OCI-LY7 (cell line): Measurements from ENCODE around the gene CD9. TPM values are rescaled to one million over a fixed set of nuclear protein-coding genes. Genes with fewer than 3 reads are reported as not detected.

Experiments used
- BruUV-seq: library from RNA; stranded (reverse); fragments of 400-500 nt; replicated peaks from 2 replicates; lab custom pipeline; 2021; lab: Mats Ljungman, UMichigan
- CTCF ChIA-PET: fragments of 300-600 bp; sonication (Branson Sonifier 250); formaldehyde crosslinking; loops from one replicate; lab custom pipeline; 2022; ENCODE audit warnings: antibody characterized with exemption; ENCODE audit not compliant: unreplicated experiment; lab: Charles Lee
- POLR2A ChIA-PET: fragments of 300-600 bp; sonication (Branson Sonifier 250); formaldehyde crosslinking; loops from one replicate; lab custom pipeline; 2022; ENCODE audit warnings: antibody characterized with exemption; lab: Charles Lee
- DNase-seq: peaks from one replicate; pipeline ENCODE4 v3.0.0-alpha.2; 2015; ENCODE audit warnings: low spot score
- H2AFZ ChIP-seq: fragments of 200-600 bp; sonication (generic), shearing (Covaris generic); 2 replicates; pipeline ENCODE4 v1.6.1; 2014; ENCODE audit warnings: mild to moderate bottlenecking, antibody characterized with exemption, low read length, moderate library complexity
- H3K27ac ChIP-seq: fragments of 200-600 bp; sonication (generic); 2 replicates; pipeline ENCODE4 v1.5.1; 2014; ENCODE audit warnings: mixed run types, low read depth, mild to moderate bottlenecking, moderate library complexity, low read length, inconsistent platforms; ENCODE audit not compliant: poor library complexity, severe bottlenecking
- H3K36me3 ChIP-seq: fragments of 200-600 bp; sonication (generic); 2 replicates; pipeline ENCODE4 v1.6.1; 2014; ENCODE audit warnings: mild to moderate bottlenecking, antibody characterized with exemption, low read length, moderate library complexity, mixed read lengths; ENCODE audit not compliant: insufficient read depth
- H3K4me1 ChIP-seq: fragments of 200-600 bp; sonication (generic); 2 replicates; pipeline ENCODE4 v1.5.1; 2014; ENCODE audit warnings: mild to moderate bottlenecking, low read length; ENCODE audit not compliant: insufficient read depth, poor library complexity, severe bottlenecking
- H3K4me2 ChIP-seq: fragments of 200-600 bp; sonication (generic); 2 replicates; pipeline ENCODE4 v1.6.1; 2014; ENCODE audit warnings: mild to moderate bottlenecking, low read length
- H3K4me3 ChIP-seq: fragments of 200-600 bp; sonication (generic); 2 replicates; pipeline ENCODE4 v1.5.1; 2014; ENCODE audit warnings: mild to moderate bottlenecking, low read depth, low read length; ENCODE audit not compliant: poor library complexity, severe bottlenecking
- H3K79me2 ChIP-seq: fragments of 200-600 bp; sonication (generic); 2 replicates; pipeline ENCODE4 v1.6.1; 2016; ENCODE audit warnings: low read depth, mild to moderate bottlenecking, low read length, moderate library complexity, mixed read lengths; ENCODE audit not compliant: insufficient read depth
- H3K9me2 ChIP-seq: fragments of 200-600 bp; sonication (generic); 2 replicates; pipeline ENCODE4 v1.6.1; 2016; ENCODE audit warnings: mild to moderate bottlenecking, low read length, mixed read lengths; ENCODE audit not compliant: insufficient read depth
- H3K9me3 ChIP-seq: fragments of 200-600 bp; sonication (generic); 2 replicates; pipeline ENCODE4 v1.6.1; 2014; ENCODE audit warnings: mild to moderate bottlenecking, mixed run types, low read length, mixed read lengths
- H4K20me1 ChIP-seq: fragments of 200-600 bp; sonication (generic); 2 replicates; pipeline ENCODE4 v1.6.1; 2014; ENCODE audit warnings: mild to moderate bottlenecking, antibody characterized with exemption, low read length, moderate library complexity, mixed read lengths; ENCODE audit not compliant: insufficient read depth
- CTCF ChIP-seq: fragments of 200-600 bp; sonication (generic); conservative IDR thresholded peaks from 2 replicates; pipeline ENCODE4 v1.5.1; 2014; ENCODE audit warnings: mild to moderate bottlenecking, antibody characterized with exemption, low read length, moderate library complexity, mixed read lengths
- EZH2phosphoT487 ChIP-seq: fragments of 200-600 bp; sonication (generic); IDR thresholded peaks from 2 replicates; pipeline ENCODE4 v1.6.1; 2018; ENCODE audit warnings: low read depth, borderline replicate concordance, mild to moderate bottlenecking, mixed run types, antibody characterized with exemption, low read length, moderate library complexity, mixed read lengths
- intact Hi-C: fragments of 100-400 bp; cut with micrococcal nuclease; formaldehyde crosslinking; loops from one replicate; pipeline ENCODE4 v1.10.0; 2022; ENCODE audit not compliant: unreplicated experiment
- total RNA-seq, 2 experiments: library from RNA; depleted of rRNA in 1 of 2; stranded (reverse); fragments of >200 nt in 1 of 2; shearing (Covaris generic) in 1 of 2; gene quantifications; 2 replicates each; pipeline ENCODE4 v1.2.3, GENCODE V29; 2014 to 2022

The CD9 gene
- total RNA-seq, 2 experiments from 2014 or later: not detected

DNA sequence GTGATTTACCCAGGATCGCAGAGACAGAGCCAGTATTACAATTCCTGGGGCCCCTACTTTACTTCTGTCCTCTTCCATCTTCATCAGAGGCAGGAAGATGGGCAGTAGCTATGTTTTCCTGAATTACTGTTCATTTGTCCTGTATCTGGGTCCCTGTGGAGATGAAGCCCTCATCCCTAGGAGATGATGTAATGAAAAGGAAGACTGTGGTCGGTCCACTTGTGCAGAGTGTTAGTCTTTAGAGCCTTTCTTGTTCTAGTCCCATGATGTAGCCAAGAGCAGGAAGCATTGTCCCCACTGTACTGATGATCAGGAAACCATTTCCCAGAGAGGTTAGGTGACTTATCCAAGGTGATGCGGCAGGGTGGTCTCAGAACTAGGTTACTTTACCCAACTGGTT, 2.6 kb downstream of the CD9 start:
- Histone ChIP-seq H3K9me3 (no peaks in the 10 kb centered on the region), H3K9me2 (no peaks in the 10 kb centered on the region), H3K4me2 (no peak overlapping the region), H3K36me3 (no peaks in the 10 kb centered on the region), H2AFZ (no peak overlapping the region), H3K4me3 (no peak overlapping the region), H3K79me2 (no peaks in the 10 kb centered on the region), H3K4me1 (no peaks in the 10 kb centered on the region), H3K27ac (no peak overlapping the region), H4K20me1 (no peaks in the 10 kb centered on the region)
- POLR2A ChIA-PET: interaction anchor here (0.8 kb wide), 1 partner anchor 10 kb away, joined by 3 read pairs; no protein-coding TSS in a partner anchor
- CTCF ChIA-PET: interaction anchor here (0.6 kb wide), 1 partner anchor 59 kb away, joined by 3 read pairs; no protein-coding TSS in a partner anchor
- TF ChIP-seq CTCF (no peak), EZH2phosphoT487 (no peak)
- intact Hi-C loops: no loop called here
- no TSS peak for BruUV-seq
- no peak for DNase-seq

DNA sequence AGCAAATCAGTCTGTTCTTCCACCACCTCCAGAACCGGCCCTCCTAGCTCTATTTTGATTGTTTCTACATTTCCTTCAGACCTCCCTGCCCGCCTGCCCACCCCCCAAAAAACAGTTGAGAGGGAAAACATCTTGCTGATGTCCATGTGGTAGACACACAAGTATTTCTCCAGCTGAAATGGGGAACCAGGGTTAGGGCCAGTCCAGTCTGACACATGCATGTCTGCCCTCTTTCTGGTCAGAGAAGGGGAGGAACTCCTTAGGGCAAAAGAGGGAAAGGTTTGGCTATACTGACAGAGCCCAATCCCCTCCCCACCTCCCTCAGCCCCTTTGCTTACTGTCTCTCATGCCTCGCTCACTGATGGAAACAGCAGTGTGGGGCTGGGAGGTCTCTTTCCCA, 3.4 kb downstream of the CD9 start:
- no peak for TF ChIP-seq EZH2phosphoT487
- no peak for DNase-seq
- no peaks in the 10 kb centered on the region for H4K20me1 ChIP-seq
- no TSS peak for BruUV-seq
- no peak overlapping the region for H3K4me2 ChIP-seq
- H3K4me1 ChIP-seq: no peaks in the 10 kb centered on the region
- no peaks in the 10 kb centered on the region for H3K9me2 ChIP-seq
- CTCF ChIA-PET: interaction anchor here (0.6 kb wide), 2 partner anchors 58 to 643 kb away, joined by 3 read pairs; no protein-coding TSS in a partner anchor
- H3K79me2 ChIP-seq: no peaks in the 10 kb centered on the region
- no peaks in the 10 kb centered on the region for H3K9me3 ChIP-seq
- H3K36me3 ChIP-seq: no peaks in the 10 kb centered on the region
- POLR2A ChIA-PET: interaction anchor here (0.5 to 0.6 kb wide), 3 partner anchors 29 to 245 kb away, joined by 3 to 6 read pairs (median 4); no protein-coding TSS in a partner anchor
- intact Hi-C loops: no loop called here
- H3K27ac ChIP-seq: no peak overlapping the region
- no peak overlapping the region for H3K4me3 ChIP-seq
- H2AFZ ChIP-seq: no peak overlapping the region

DNA sequence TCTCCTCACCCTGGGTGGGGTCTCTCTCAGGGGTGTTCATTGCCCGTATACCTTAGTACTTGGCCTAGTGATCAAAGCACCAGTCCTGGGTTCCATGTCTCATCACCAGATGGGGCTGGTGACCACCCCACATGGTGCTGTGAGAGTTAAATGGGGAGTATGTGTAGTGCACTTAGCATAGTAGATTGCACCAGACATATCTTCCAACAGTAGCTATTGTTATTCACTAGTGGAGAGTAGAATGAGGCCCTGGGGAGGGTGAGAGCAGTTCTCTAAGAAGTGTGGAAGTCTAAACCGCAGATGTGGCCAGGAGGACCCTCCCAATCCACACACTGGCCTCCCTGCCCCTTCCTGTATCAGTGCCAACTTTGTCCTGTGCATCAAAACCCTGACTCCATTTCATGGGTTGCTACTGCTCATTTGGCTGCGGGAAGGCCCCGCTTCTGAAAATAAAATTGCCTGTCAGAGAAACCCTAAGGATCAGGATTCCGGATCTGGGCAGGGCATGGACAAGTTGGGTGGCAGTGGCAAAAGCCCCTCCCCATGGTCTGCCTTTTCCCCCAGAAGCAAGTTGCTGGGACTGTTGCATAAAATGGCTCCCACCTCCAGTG, 4.4 kb downstream of the CD9 start:
- DNase-seq: peak; percentile 29
- TF ChIP-seq CTCF: 0 out of 2 replicates have a peak, but pooled peaks have one; percentile 17
- no peak for TF ChIP-seq EZH2phosphoT487
- CTCF ChIA-PET: no interaction called here
- POLR2A ChIA-PET: no interaction called here
- Histone ChIP-seq H3K4me1 (peaks cover 5% of the 10 kb centered on the region), H3K9me2 (no peaks in the 10 kb centered on the region), H4K20me1 (no peaks in the 10 kb centered on the region), H3K79me2 (no peaks in the 10 kb centered on the region), H2AFZ (no peak overlapping the region), H3K4me3 (no peak overlapping the region), H3K4me2 (no peak overlapping the region), H3K36me3 (no peaks in the 10 kb centered on the region), H3K27ac (no peak overlapping the region), H3K9me3 (no peaks in the 10 kb centered on the region)
- no TSS peak for BruUV-seq
- intact Hi-C loops: no loop called here
